Neural cell (in vitro differentiated cells): Measurements from ENCODE around the gene NCAPD3. TPM values are rescaled to one million over a fixed set of nuclear protein-coding genes. Genes with fewer than 3 reads are reported as not detected.

Source experiments
- H2AFZ ChIP-seq: fragments of 200-600, 300-800 bp; sonication (generic), shearing (Covaris generic); 2 replicates; pipeline ENCODE4 v1.6.0; 2014; ENCODE audit warnings: low read depth, mild to moderate bottlenecking, antibody characterized with exemption, low read length, moderate library complexity
- H3F3A ChIP-seq: fragments of 200-600 bp; shearing (Covaris generic); 2 replicates; pipeline ENCODE4 v1.6.1; 2016; ENCODE audit warnings: mild to moderate bottlenecking, moderate library complexity, mixed read lengths, antibody characterized with exemption, low read length; ENCODE audit not compliant: insufficient read depth, poor library complexity, severe bottlenecking
- H3K27ac ChIP-seq: fragments of 200-600, 300-800 bp; sonication (generic), shearing (Covaris generic); 2 replicates; pipeline ENCODE4 v1.5.1; 2014; ENCODE audit warnings: mild to moderate bottlenecking, low read length, moderate library complexity
- H3K27me3 ChIP-seq: fragments of 300-800, 200-600 bp; sonication (generic), shearing (Covaris generic); 2 replicates; pipeline ENCODE4 v1.6.0; 2014; ENCODE audit warnings: mild to moderate bottlenecking, low read depth, low read length, moderate library complexity; ENCODE audit not compliant: insufficient read depth
- H3K36me3 ChIP-seq: fragments of 300-800, 200-600 bp; sonication (generic), shearing (Covaris generic); 2 replicates; pipeline ENCODE4 v1.5.1; 2014; ENCODE audit warnings: mild to moderate bottlenecking, antibody characterized with exemption, low read length, moderate library complexity; ENCODE audit not compliant: insufficient read depth
- H3K4me2 ChIP-seq: fragments of 300-800, 200-600 bp; sonication (generic), shearing (Covaris generic); 2 replicates; pipeline ENCODE4 v1.6.0; 2014; ENCODE audit warnings: mild to moderate bottlenecking, low read length
- H3K4me3 ChIP-seq: fragments of 300-800, 200-600 bp; sonication (generic), shearing (Covaris generic); 2 replicates; pipeline ENCODE4 v1.5.1; 2014; ENCODE audit warnings: mild to moderate bottlenecking, low read length, moderate library complexity
- H3K79me2 ChIP-seq: fragments of 200-600 bp; shearing (Covaris generic); replicated peaks from 2 replicates; pipeline ENCODE4 v1.6.0; 2014; ENCODE audit warnings: mild to moderate bottlenecking, low read length, moderate library complexity; ENCODE audit not compliant: insufficient read depth
- H3K9ac ChIP-seq: fragments of 300-800, 200-600 bp; sonication (generic), shearing (Covaris generic); 2 replicates; pipeline ENCODE4 v1.6.1; 2016; ENCODE audit warnings: mild to moderate bottlenecking, low read length, mixed read lengths
- H3K9me2 ChIP-seq: fragments of 200-600 bp; shearing (Covaris generic); 2 replicates; pipeline ENCODE4 v1.6.1; 2016; ENCODE audit warnings: mild to moderate bottlenecking, low read length, mixed read lengths; ENCODE audit not compliant: insufficient read depth
- H3K9me3 ChIP-seq: fragments of 200-600, 300-800 bp; sonication (generic), shearing (Covaris generic); 2 replicates; pipeline ENCODE4 v1.6.1; 2016; ENCODE audit warnings: mild to moderate bottlenecking, mixed run types, low read length, moderate library complexity, mixed read lengths
- H4K20me1 ChIP-seq: fragments of 200-600 bp; shearing (Covaris generic); 2 replicates; pipeline ENCODE4 v1.6.1; 2016; ENCODE audit warnings: mild to moderate bottlenecking, mixed run types; ENCODE audit not compliant: insufficient read depth
- EP300 ChIP-seq: fragments of 450-650 bp; conservative IDR thresholded peaks from 2 replicates; pipeline ENCODE4 v1.6.1; 2014; ENCODE audit warnings: antibody characterized with exemption, mild to moderate bottlenecking, moderate library complexity; ENCODE audit not compliant: poor library complexity, severe bottlenecking
- EZH2 ChIP-seq: fragments of 200-600, 300-800 bp; shearing (Covaris generic), sonication (generic); IDR thresholded peaks from 2 replicates; pipeline ENCODE4 v1.6.1; 2014; ENCODE audit warnings: antibody characterized with exemption, low read length, borderline replicate concordance, mild to moderate bottlenecking; ENCODE audit not compliant: insufficient read depth, poor library complexity, severe bottlenecking
- MXI1 ChIP-seq: fragments of 450-650 bp; conservative IDR thresholded peaks from 2 replicates; pipeline ENCODE4 v1.6.1; 2014; ENCODE audit warnings: antibody characterized with exemption, mild to moderate bottlenecking; ENCODE audit not compliant: poor library complexity, severe bottlenecking
- POLR2AphosphoS5 ChIP-seq: IDR thresholded peaks from 2 replicates; pipeline ENCODE4 v1.6.1; 2012
- RAD21 ChIP-seq: fragments of 450-650 bp; conservative IDR thresholded peaks from 2 replicates; pipeline ENCODE4 v1.6.1; 2014; ENCODE audit warnings: antibody characterized with exemption, mild to moderate bottlenecking, moderate library complexity
- SMC3 ChIP-seq: fragments of 450-650 bp; conservative IDR thresholded peaks from 2 replicates; pipeline ENCODE4 v1.6.1; 2014; ENCODE audit warnings: antibody characterized with exemption, mild to moderate bottlenecking, moderate library complexity; ENCODE audit not compliant: poor library complexity
- TAF1 ChIP-seq: IDR thresholded peaks from 2 replicates; pipeline ENCODE4 v1.6.1; 2012; ENCODE audit warnings: low read depth
- polyA plus RNA-seq: library from polyadenylated mRNA; depleted of rRNA; stranded (reverse); fragments of >200 nt; gene quantifications from 2 replicates; pipeline ENCODE4 v1.2.3, GENCODE V29; 2014
- TF ChIP-seq, protein P1 (sequence below): fragments of 450-650 bp; IDR thresholded peaks from 2 replicates; pipeline ENCODE4 v1.5.1; 2014; ENCODE audit warnings: antibody characterized with exemption, mild to moderate bottlenecking, moderate library complexity; ENCODE audit not compliant: poor library complexity, severe bottlenecking
- TF ChIP-seq, protein P2 (sequence below): IDR thresholded peaks from 2 replicates; pipeline ENCODE4 v1.6.1; 2012; ENCODE audit warnings: borderline replicate concordance

The NCAPD3 gene
- polyA plus RNA-seq, 1 donor from 2014 or later: 11.9 TPM

DNA sequence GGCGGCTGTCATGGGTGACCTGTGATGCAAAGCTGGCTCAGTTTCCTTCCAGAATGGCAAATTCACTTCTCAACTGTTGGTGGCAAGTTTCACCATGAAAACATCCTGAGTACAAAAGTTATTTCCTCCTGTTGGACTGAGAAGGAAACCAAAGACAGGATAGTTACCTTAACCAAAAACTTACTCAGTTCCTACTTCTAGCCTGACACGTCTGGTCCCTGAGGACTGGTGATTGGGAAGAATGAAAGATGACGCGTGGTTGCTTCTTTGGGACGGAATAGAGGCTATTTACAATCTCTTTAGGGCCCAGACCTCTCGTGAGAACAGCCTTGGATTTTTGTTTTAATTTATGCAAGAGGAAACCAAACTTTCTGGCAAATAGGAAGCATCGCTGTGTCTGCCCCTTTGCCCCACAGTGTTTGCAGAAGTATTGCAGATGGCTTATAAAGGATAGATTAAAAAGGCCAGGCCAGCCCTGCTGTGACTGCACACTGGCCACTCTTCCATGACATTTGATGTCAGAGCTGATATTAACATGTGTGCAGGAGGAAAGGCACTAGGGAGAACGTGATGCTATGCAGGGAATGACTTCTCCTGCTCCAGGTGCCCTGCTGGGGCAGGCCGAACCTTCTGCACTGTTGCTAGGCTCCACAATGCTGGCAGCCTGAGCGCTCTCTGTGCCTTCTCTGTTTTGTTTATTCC is 8.3 kb upstream of the NCAPD3 start:
- no peak overlapping the region for H2AFZ ChIP-seq
- no peaks in the 10 kb centered on the region for H3K27me3 ChIP-seq
- no peaks in the 10 kb centered on the region for H3K9me2 ChIP-seq
- no peak overlapping the region for H3K9ac ChIP-seq
- H4K20me1 ChIP-seq: peaks cover 4% of the 10 kb centered on the region
- H3F3A ChIP-seq: no peaks in the 10 kb centered on the region
- H3K27ac ChIP-seq: no peak overlapping the region
- H3K4me2 ChIP-seq: no peak overlapping the region
- no peak for TF ChIP-seq TAF1
- TF ChIP-seq, protein P1, sequence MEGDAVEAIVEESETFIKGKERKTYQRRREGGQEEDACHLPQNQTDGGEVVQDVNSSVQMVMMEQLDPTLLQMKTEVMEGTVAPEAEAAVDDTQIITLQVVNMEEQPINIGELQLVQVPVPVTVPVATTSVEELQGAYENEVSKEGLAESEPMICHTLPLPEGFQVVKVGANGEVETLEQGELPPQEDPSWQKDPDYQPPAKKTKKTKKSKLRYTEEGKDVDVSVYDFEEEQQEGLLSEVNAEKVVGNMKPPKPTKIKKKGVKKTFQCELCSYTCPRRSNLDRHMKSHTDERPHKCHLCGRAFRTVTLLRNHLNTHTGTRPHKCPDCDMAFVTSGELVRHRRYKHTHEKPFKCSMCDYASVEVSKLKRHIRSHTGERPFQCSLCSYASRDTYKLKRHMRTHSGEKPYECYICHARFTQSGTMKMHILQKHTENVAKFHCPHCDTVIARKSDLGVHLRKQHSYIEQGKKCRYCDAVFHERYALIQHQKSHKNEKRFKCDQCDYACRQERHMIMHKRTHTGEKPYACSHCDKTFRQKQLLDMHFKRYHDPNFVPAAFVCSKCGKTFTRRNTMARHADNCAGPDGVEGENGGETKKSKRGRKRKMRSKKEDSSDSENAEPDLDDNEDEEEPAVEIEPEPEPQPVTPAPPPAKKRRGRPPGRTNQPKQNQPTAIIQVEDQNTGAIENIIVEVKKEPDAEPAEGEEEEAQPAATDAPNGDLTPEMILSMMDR: no peak
- no peak for TF ChIP-seq SMC3
- TF ChIP-seq EZH2: no peak
- TF ChIP-seq, protein P2, sequence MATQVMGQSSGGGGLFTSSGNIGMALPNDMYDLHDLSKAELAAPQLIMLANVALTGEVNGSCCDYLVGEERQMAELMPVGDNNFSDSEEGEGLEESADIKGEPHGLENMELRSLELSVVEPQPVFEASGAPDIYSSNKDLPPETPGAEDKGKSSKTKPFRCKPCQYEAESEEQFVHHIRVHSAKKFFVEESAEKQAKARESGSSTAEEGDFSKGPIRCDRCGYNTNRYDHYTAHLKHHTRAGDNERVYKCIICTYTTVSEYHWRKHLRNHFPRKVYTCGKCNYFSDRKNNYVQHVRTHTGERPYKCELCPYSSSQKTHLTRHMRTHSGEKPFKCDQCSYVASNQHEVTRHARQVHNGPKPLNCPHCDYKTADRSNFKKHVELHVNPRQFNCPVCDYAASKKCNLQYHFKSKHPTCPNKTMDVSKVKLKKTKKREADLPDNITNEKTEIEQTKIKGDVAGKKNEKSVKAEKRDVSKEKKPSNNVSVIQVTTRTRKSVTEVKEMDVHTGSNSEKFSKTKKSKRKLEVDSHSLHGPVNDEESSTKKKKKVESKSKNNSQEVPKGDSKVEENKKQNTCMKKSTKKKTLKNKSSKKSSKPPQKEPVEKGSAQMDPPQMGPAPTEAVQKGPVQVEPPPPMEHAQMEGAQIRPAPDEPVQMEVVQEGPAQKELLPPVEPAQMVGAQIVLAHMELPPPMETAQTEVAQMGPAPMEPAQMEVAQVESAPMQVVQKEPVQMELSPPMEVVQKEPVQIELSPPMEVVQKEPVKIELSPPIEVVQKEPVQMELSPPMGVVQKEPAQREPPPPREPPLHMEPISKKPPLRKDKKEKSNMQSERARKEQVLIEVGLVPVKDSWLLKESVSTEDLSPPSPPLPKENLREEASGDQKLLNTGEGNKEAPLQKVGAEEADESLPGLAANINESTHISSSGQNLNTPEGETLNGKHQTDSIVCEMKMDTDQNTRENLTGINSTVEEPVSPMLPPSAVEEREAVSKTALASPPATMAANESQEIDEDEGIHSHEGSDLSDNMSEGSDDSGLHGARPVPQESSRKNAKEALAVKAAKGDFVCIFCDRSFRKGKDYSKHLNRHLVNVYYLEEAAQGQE: no peak
- TF ChIP-seq MXI1: no peak
- TF ChIP-seq EP300: no peak
- no peak for TF ChIP-seq POLR2AphosphoS5
- no peak for TF ChIP-seq RAD21
- peaks cover 20% of the 10 kb centered on the region for H3K79me2 ChIP-seq
- H3K4me3 ChIP-seq: no peak overlapping the region
- H3K36me3 ChIP-seq: peaks cover 3% of the 10 kb centered on the region
- no peaks in the 10 kb centered on the region for H3K9me3 ChIP-seq

DNA sequence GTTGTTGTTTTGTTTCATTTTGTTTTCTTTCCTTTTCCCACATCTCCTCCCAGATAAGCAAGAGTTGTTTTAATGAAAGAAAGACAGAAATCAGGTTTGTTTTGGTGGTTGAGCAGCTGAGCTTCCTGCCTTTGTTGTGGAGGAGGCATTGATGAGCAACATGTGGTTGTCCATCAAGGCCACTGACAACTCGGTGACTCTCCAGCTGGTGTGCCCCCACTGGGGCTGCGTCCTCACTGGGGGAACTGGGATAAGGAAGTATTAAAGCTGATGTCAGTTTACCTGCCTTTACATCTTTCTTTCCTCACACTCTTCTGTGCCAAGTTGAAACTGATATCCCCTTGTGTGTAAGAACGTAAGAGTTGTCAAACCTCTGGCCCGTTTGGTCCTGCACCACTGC is 6.6 kb upstream of the NCAPD3 start:
- no peaks in the 10 kb centered on the region for H3F3A ChIP-seq
- H3K9me3 ChIP-seq: no peaks in the 10 kb centered on the region
- TF ChIP-seq SMC3 (no peak), MXI1 (no peak), RAD21 (no peak), EZH2 (no peak), TAF1 (no peak), POLR2AphosphoS5 (no peak), EP300 (no peak)
- TF ChIP-seq, protein P2: no peak
- TF ChIP-seq, protein P1: no peak
- no peak overlapping the region for H2AFZ ChIP-seq
- H3K4me3 ChIP-seq: no peak overlapping the region
- no peaks in the 10 kb centered on the region for H3K9me2 ChIP-seq
- H3K36me3 ChIP-seq: peaks cover under 1% of the 10 kb centered on the region
- H3K79me2 ChIP-seq: peaks cover 37% of the 10 kb centered on the region
- no peak overlapping the region for H3K4me2 ChIP-seq
- H3K27ac ChIP-seq: no peak overlapping the region
- H4K20me1 ChIP-seq: peaks cover 4% of the 10 kb centered on the region
- H3K27me3 ChIP-seq: no peaks in the 10 kb centered on the region
- H3K9ac ChIP-seq: no peak overlapping the region
